HG03565 (cell line): ENCODE results near the gene PI4KA.

Experiments
- ATAC-seq: cut with Tn5 transposase; IDR thresholded peaks from one replicate; pipeline ENCODE4 v1.9.1; 2021; ENCODE audit warnings: mild to moderate bottlenecking, moderate library complexity; ENCODE audit not compliant: unreplicated experiment

The PI4KA gene

DNA sequence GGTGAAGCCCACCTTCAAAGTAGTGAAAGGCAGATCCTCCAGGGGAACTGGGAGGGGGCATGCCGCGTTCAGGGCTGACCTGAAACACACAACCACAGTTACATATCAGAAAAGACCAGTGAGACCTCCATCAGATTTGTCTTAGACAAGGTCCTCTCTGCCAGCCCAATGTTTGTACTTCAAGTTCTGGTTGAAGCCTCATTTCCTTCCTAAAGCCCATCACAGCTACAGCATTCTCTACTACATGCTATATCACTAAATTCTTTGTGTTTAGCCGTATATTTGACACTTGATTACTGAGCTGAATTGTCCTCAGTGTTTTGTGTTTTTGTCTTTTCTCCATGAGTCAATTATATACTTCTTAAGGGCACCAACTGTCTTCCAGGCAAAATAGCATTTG is 40.1 kb downstream of the PI4KA start:
- ATAC-seq: no peak

DNA sequence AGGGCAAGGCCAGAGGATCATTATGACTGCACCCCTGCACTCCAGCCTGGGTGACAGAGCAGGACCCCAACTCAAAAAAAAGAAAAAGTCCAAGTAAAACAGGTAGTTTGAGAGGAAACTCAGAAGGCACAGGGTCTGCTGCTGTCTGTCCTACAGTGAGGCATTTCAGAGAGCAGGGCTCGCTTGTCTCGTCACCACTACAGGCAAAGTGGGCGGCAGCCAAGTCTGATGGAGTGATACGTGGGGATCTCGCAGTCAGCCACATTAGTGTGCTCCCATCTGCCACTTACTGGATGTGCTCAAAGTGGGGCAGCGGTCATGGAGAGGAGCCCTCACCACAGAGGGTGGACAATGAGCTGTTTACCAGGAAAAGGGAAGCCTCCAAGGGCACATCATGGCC is 42.1 kb downstream of the PI4KA start:
- ATAC-seq: no peak

DNA sequence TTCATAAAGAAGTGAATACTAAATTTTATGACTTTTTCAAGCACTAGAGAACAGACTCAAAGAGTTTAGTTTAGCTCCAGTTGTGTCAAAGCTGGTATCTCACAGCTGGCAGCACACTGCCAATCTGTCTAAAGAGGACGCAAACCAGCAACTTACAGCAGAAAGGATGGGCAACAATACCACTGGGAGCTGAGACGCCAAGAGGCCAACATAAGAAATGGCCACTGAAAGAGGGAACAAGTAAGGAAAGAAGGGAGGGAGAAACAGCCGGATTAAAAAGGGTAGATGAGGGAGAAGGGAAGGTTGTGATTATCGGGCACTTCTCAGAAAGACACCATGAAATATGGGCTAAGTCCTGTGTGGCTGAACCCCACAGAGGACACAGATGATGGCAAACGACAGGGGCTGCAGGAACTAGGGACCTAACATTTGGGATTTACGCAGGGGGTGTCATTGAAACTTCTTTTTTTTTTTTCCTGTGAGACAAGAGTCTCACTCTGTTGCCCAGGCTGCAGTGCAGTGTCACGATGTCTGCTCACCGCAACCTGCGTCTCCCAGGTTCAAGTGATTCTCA is 43.0 kb downstream of the PI4KA start:
- ATAC-seq: no peak

DNA sequence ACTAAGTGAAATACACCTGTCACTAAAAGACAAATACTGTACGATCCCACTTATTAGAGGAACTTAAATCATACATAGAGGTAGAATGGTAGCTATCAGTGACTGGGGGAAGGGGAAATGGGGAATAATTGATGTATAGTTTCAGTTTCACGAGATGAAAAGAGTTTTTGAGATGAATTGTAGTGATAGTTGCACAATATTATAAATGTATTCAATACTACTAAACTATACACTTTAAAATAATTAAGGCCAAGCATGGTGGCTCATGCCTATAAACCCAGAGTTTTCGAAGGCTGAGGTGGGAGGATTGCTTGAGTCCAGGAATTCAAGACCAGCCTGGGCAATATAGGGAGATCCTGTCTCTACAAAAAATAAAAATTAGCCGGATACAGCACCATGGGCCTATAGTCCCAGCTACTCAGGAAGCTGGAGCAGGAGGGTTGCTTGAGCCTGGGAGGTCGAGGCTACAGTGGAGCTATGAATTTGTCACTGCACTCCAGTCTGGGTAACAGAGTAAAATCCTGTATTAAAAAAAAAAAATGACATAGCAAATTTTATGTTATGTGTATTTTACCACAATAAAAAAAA is 44.3 kb downstream of the PI4KA start:
- ATAC-seq: no peak

DNA sequence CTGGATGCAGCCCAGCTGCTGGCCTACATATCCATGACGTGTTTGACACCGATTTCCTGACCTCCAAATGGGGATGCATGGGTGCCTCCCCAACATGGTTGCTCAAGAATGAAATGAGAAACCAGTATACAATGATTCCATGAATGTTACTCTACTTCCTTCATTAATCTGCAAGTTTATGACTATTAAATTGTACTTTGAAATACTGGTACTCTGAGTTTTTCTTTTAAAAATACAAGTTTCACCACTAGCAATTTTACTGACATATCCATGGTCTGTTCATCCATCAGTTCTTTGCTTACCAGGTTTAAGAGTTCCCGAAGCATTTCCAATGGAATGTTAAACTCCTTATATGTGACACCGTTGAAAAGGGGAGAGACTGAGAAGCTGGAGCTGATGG is 45.6 kb downstream of the PI4KA start:
- ATAC-seq: no peak

DNA sequence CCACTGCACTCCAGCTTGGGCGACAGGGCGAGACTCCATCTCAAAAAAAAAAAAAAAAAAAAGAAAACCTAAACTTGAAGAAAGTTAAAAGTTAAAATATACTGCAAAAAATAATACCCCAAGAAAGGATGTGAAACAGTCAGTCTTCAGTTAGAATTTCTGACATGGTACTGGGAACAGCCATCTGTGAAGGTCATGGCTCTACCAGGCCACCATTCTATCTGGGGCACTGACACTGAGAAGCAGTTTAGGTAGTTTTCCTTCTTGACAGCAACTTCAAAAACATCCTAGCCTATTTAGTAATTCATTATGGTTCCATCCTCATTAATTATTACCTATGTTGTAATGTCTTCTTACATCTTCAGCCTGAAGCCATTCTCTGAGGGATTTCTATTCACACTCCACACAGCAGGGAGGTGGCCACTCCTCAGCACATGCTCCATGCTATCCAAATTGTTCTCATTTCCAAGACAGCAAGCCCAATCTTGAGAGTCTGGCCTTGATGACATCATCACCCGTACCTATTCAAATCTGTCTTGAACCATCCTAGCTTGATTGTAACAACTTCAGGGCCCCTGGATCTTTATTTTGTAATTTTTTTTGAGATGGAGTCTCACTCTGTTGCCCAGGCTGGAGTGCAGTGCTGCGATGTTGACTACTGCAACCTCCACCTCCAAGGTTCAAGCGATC is 46.5 kb downstream of the PI4KA start:
- no peak for ATAC-seq

DNA sequence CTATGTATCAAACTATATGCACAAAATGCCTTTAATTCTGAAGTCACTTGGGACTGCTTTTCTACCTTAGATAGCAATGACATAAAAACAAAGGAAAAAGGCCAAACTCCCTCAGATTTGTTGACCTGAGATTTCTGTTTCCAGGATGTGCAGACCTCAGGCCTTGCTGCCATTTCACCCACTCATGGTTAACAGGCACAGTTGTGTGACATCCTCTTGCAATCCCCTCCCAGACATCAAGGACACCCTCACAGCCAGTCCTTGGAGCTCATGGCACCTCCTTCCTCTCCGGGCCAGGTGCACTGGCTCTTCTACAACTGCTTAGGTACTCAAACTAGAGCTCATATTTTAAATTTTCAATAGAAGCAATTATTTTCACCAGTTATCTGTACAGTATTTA is 47.4 kb downstream of the PI4KA start:
- ATAC-seq: no peak

DNA sequence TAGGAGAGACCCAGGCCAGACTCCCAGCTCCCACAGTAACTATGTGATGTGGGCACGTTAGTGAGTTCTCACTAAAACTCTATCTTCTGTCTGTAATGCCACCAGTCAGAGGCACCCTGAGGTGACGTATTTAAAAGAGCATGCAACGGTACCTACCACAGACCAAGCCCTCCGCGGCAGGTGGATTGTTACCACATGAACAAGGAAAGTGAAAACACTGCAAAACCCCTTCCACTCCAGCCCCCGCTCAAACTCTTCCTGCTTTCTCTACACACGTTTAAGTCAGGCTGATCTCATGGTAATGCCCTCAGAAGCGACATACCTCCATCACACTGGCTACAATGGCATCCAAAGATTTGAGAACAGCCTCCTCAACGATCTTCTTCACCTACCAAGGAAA is 48.0 kb downstream of the PI4KA start:
- ATAC-seq: no peak

DNA sequence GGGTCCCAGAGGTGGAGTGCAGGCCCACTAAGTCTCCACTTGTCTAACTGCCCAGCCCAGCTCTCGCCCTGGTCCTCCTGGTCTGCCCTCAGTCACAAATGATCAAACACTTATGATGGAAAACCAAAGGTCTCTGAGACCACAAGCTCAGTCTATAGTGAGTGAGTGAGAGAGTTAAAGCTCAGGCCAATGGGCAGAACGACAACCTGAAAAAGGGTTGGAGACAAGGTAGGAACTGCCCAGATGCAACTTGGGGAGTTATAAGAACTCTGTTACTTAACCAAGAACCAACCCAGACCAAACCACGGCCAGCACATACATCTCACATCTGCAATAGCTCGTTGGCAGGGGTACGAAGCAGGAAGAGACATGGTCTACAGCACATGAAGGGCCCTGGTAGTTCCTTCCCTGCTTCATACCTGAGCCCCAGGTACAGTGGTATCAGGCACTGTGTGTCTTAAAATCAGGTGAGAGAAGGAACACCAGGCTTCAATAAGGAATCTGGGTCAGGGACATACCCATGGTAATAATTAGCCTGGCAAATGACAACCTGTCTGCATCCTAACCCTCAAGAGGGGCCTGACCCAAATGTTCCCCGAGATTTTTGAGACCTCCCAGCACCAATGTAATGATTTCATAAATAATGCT is 48.9 kb downstream of the PI4KA start:
- ATAC-seq: no peak

DNA sequence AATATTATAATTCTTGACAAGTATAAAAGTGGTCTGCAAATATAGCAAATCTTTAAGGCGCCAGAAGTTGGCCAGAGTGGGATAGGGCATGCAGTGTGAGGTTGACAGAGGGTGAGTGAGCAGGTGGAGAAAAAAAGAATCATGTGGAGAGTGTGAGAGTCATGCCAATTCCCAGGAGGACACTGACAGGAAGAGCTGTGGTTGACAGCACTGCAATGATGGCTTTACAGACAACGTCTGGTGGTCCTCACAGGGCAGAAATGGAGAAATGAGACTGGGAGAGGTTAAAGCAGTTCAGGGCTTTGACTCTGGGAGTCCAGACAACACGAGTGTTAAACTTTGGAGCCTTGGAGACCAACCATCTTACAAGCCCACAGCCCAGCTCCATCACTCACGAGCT is 49.8 kb downstream of the PI4KA start:
- no peak for ATAC-seq

DNA sequence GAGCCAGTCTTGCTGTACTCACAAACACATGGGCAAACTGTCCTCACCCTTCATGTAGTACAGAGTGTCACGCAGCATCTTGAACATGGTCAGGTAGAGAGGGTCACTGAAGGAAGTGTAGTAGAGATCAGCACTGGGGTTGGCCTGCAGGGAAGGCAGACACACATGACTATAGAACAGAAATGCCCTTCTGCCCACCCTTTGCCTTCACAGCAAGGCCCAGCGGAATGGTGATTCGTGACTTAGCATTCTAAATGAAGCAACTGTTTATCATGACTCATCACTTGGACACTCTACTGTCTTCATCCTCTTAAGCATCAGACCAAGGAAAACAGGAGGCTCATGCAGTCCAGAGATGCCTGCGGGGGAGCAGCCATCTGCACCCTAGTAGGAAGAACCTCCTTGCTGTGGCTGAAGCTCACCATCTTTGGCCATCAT is 51.3 kb downstream of the PI4KA start:
- ATAC-seq: no peak

DNA sequence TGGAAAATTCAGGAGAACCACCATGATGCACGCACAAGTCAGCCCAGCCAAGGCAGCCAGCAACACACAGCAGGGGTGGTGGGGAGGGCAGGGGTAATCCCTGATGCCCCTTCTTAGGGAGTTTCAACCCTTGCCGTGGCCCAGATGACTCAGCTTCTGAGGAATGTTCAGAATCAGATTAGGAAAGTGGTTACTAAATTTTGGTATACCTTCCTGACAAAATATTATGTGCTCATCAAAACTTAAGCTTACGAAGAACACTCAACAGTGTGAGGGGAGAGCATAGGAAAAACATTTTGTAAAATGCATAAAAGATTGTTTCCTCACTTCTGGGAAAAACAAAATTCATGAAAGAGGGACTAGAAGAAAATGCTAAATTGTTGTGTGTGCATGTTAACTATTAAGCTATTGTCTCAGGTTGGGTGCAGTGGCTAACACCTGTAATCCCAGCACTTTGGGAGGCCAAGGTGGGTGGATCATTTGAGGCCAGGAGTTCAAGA is 52.6 kb downstream of the PI4KA start:
- no peak for ATAC-seq

DNA sequence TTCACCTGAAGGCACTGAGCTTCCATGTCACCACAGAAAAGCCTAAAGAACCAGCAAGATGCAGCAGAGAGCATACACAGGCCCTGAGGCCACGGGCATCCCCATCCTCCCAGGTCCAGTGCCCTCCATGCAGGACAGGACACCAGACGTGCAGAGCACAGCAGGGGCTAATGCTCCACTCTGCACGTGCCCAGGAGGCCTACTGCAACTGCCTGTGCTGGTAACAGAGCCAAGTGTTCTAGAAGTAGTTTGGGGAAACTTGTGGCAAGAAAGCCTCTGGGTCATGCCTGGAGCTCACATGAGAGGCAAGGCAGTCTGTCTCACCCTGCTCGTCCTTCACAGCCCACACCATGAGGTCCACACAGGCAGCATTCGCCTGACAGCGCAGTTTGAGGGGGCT is 54.0 kb downstream of the PI4KA start:
- ATAC-seq: no peak

DNA sequence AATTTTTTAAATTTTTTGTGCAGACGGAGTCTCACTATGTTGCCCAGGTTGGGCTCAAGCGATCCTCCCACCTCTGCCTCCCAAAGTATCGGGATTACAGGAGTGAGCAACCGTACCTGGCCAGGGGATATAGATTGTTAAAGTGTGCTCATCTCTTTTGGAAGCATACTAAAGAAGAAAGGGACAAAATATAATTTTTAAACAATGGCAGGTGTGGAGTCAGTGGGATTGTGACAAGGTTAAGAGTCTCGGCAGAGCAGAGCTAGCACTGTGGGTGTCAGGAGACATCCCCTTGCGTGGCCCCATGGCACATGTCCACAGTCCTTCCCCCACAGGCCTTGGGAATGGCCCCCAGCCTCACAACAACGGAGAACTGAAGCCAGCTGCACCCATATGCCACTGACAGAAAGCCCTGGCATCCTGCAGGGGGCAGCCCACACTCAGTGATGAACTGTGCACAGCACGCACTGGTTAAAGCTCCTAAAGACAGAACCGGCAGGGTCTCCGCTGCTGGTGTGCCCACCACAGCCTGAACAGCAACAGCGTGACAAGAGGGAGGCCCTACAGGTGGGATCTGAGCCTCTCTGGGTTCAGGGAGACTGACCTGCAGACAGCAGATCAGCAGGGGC is 54.8 kb downstream of the PI4KA start:
- no peak for ATAC-seq

DNA sequence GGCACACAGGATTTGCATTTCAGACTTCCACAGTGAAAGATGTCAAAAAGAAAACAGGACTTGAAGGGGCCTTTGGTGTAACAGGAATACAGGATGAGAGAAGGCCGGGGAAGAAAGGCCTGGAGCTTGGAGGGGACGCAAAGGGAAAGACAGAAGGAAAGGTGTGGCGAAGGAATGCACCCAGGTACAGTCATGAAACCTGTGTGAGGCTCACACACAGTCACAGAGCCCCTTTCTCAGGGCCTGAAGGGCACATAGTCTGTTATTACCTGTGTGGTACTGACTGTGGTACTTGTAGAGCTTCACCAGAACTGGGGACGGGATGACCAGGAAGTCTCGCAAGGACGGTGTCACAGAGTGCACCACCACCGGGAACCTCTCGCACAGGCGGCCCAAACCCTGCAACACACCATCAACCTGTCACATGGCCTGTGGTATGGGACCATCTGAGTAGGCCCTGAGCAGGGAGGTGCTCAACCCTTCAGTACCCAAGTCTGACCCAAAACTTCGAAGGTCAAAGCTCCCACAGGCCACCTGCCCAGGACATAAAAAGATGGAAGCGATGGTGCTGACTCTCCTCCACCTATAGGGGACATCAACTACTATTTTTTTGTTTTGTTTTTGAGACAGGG is 55.6 kb downstream of the PI4KA start:
- ATAC-seq: no peak

DNA sequence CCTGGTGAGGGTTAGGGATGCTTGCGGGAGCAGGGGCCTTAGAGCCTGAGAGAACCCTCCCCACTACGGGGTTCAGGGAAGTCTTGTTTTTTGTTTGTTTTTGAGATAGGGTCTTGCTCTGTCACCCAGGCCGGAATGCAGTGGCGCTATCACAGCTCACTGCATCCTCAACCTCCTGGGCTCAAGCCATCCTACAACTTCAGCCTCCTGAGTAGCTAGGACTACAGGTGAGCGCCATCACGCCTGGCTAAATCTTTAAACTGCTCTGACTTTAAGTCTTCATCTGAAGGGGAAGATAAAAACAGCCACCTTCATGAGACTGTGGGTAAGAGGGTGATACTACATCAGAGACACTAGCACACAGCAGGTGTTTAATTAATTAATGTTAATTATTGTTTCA is 56.2 kb downstream of the PI4KA start:
- ATAC-seq: no peak

DNA sequence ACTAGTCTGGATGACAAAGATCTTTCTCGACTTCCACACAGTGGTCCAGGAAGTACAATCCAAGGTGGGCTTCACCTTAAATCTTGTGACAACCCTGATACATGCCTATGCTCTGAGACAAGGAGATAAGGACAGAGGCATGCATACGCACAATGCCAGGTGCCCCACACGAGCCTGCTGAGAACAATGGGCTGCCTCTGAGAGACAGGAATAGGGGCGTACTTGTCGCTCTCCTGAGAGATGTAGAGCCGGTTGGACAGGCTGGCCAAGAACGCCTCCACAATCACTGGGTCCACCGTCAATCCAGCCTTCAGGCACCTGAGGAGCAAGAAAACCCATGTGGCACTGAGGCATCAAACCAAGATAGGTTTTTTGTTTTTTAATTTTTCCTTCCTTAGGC is 59.2 kb downstream of the PI4KA start:
- no peak for ATAC-seq

DNA sequence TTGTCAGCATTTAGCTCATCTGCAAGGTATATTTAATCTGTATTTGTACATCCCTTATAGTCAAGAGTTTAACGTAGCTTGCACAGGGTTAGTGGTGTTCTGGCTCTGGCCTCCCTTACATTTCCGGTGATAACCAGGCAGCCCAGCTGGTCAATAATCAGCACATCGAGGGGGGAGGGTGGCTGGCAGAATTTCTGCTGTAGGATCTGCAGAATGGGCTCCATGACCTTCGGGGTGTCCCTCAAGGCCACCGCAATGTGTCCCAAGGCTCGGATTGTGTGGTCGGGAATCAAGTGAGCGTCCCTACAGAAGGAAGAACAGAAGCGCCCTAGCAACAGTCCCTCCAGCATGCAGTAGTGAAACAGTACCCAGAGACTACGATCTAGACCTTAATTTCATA is 59.6 kb downstream of the PI4KA start:
- no peak for ATAC-seq

DNA sequence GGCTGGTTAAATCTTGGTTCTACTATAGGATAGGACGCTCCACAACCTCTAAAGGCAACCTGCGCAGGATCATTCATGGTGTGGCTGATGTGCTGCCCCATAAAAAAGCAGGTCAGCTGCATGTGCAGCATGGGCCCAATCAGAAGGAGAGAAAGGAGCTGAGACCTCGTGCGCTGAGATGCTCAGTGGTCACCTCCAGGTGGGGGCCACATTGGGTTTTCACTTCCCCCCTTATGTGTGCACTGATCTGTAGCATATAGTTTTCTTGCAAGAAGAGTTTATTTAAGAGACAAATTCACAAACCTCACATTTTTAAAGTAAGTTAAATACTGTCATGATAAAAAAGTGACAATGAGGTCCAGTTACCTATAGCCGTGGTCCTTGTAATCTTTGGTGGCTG is 60.4 kb downstream of the PI4KA start:
- no peak for ATAC-seq

DNA sequence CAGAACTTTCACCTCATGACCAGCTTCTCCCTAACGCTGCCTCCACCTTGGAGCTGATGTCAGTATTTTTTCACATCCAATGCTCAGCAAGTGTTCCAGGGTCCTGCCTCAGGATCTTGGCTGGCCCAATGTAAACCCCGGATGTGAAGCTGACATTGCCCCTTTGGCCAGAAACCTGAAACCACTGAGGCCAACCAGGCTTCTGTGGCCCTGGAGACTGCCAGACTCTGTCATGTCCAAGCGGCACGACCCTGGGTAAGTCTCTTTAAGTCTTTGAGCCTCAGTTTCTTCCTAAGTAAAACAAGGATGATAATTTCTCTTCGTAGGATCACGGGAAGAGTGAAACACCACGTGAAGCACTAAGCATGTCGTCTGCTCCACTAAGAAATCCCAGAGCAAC is 61.9 kb downstream of the PI4KA start:
- ATAC-seq: no peak
